ENCODE measurements around the gene CNPY3.
A peak's percentile ranks its signal among the peaks of the same experiment; 100 is the strongest.

The CNPY3 gene

DNA sequence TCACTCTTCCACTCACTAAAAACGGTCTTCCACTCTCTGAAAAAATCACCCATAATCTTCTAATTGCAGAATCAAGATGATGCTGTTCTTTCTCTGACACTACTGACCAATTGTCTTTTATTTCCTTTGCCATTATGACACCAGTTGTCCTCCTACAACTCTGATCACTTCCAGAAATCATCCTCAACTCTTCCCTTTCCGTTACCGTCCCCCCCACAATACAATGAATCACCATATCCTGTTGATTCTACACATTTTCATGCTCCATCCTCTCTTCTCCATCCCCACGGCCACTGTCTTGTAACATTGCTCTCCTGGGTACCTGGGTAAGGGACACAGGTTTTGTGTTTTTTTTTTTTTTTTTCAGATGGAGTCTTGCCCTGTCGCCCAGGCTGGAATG is 52.6 kb downstream of the CNPY3 start:
- no peak for DNase-seq (ENCODE audit: low read depth in 2 of 2)

DNA sequence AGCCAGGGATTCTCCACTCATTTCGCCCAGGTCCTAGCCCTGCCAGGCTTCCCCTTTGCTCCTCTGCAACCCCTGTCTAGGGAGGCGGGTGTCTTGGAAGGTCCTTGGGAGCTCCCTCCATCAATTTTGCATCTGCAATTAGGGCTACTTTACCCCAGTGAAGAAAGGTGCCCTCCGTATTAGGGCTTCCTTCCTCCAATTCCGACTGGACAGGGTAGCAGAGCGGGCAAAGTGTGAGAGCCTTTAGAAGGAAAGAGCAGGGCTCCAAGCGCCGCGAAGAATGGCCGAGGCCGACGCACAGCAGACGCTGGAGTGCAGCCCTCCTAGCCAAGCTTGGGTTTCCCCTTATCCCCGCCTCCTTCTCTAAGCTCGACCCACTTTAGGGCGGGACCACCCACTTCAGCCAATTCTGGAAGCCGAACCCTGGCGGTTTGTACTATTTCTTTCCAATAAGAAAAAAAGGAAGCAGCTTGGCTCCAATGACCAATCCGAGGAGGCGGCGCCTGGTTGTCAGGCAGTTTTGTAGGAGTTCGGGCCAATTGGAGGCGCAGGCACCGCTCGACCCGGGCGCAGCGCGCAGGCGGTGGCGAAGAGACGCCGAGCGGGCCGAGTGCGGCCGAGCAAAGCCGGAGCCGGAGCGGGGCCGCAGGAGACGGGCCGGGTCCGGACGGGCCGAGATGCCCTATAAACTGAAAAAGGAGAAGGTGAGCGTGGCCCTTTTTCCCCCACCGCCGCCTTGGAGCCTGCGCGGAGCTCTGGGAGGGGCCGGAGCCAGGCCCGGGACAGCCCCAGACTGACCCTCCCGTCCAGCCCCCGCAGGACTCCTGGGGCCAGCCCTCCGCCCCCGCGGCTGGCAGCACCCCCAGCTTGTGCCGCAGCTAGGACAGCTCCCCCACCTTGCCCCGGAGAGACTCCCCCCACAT is 55.0 kb downstream of the CNPY3 start, which contains the start of gene PPP2R5D:
PPP2R5D (plus strand) TSS at position 570 of the 923 bp plus-strand sequence; CDS start at position 678, 108 bp downstream.
- DNase-seq (ENCODE audit: low read depth in 2 of 2), result peak; percentile 85 to 90

DNA sequence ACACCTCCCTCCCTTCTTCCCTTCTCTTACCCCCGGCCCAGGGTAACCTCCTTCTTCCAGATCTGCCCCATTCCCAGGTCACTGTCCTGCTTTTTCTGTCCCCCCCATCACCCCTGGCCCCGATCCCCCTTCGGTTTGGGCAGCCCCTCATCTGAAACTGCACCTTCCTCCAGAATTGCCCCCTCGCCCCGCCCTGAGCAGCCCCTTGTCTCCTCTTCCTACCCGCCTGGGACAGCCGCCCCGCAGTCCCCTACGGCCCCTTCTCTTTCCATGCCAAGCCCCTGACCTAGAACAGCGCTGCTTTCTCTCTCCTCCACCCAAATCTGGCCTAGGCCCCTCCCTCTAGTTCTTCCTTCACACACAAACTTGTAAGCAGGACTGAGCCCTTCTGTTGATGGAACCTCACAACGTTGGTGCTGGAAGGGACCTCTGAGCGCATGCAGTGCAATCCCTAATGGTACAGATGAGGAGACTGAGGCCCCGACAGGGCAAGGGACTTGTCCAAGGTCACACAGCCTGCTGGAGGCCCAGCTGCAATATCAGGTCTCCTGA is 55.7 kb downstream of the CNPY3 start:
- no peak for DNase-seq (ENCODE audit: low read depth in 2 of 2)

DNA sequence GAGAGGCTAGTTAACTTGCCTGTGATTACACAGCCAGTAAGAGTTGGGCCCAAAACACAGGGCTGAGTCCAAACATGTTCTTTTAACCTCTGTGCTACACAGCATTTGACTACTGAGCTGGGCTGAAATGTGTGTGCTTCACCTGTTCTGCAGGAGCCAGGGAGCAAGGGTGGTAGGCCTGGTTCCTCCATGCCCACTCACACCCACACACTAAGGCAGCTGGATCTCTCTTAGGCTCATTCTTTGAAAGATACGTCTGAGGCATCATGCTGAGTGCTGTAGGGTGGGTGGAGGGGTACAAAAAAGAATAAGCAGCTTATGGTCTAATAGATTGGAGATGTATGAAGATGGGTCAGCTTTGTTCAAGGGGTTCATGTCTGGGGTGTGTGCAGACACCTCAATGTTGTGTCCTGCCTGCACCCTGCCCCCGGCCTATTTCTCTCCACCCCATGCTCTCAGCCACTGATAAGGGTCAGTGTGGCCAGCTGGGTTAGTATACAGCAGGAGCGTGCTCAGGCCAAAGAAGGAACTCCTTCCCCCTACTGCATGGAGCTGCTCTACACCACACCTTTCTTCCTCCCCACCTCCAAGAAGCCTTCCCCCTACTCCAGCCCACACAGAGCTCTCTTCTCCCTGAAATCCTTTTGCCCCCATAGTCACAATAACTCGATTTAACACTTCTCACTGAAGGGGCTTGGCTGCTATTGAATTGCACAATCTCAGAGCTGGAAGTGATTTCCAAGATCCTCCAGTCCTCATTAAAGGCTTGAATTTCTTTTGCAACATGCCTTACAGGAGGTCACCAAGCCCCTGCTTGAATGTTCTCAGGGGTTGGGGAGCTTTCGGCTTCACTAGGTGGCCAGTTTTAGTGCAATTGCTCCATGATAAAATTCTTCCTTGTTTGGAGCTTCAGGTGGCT is 58.5 kb downstream of the CNPY3 start:
- DNase-seq (ENCODE audit: low read depth in 2 of 2), result no peak

GRCh38 chr6:42988486-42989020 is 59.3 kb downstream of the CNPY3 start:
- no peak for DNase-seq (ENCODE audit: low read depth in 2 of 2)

Measured in stimulated activated CD8-positive, alpha-beta memory T cell treated with anti-CD3 and anti-CD28 coated beads, Interleukin-7, amount 100 ng/mL, for 1 hour (primary cell).